ENCODE data around the gene MDFI. TPM values are rescaled to one million over a fixed set of nuclear protein-coding genes. Genes with fewer than 3 reads are reported as not detected.

MDFI gene
- total and polyA plus RNA-seq, 9 of the 15 experiments (the other 6 are each of a cell fraction or from before 2014, with no cell fraction given) = not detected

DNA sequence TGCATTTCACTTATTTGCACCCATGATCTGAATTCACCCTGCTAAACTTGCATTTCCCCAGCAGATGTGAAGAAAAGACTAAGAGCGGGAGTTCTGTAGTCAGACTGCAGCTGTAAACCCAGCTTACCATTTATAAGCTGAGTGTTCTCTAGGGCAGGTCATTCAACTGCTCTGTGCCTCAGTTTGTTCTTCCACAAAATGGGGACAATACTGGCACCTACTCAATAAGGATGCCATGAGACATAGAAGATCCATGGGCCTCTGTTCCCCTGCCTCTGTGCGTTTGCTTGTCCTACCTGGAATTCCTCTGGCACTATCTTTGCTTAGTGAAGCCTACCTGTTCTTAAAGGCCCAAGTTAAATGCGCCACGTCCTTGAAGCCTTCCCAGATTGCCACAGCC lies 12.2 kb upstream of the MDFI start (continued):
- TF ChIP-seq, protein P1, sequence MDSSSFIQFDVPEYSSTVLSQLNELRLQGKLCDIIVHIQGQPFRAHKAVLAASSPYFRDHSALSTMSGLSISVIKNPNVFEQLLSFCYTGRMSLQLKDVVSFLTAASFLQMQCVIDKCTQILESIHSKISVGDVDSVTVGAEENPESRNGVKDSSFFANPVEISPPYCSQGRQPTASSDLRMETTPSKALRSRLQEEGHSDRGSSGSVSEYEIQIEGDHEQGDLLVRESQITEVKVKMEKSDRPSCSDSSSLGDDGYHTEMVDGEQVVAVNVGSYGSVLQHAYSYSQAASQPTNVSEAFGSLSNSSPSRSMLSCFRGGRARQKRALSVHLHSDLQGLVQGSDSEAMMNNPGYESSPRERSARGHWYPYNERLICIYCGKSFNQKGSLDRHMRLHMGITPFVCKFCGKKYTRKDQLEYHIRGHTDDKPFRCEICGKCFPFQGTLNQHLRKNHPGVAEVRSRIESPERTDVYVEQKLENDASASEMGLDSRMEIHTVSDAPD (CRISPR knock-in tag; IDR thresholded peaks at IDR 0.05) = no peak
- TF ChIP-seq ZFP36 (IDR thresholded peaks at IDR 0.05; ENCODE audit: low read depth, low read length, partially characterized antibody) (peak; percentile 42), RBM25 (IDR thresholded peaks at IDR 0.05; ENCODE audit: low read depth, low read length, severe bottlenecking) (peak; percentile 89)

DNA sequence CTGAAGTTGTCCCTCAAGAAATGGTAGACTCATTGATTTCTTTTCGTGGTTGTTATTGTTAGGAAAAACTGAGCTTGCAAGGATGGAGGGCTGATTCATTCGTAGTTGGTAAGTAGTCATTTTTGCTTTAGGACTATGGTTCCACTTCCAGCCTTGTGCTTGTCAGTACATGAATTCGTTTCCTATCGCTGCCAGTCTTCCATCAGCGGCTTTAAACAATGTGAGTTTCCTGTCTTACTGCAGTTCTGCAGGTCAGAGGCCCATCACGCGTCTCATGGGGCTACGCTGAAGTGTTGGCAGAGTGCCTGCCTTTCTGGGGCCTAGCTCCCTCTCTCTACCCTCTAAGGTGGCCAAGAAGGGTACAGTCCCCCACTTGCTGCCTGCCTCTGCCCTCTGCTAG lies 11.4 kb upstream of the MDFI start:
- no peak overlapping the region for H2AFZ ChIP-seq (ENCODE audit: low read depth, low read length)
- H4K20me1 ChIP-seq (replicated peaks; ENCODE audit: control insufficient read depth, insufficient read depth, low read length) = peaks cover 6% of the 10 kb centered on the region; the same call in 1 of the 2 replicates
- H3K4me3 ChIP-seq = no peak overlapping the region
- CTCF ChIA-PET (ENCODE audit: low intra/inter-chr PET ratio) = no interaction called here
- H3K27me3 ChIP-seq (ENCODE audit: control insufficient read depth in 2 of 2, insufficient read depth in 2 of 2, low read length in 2 of 2) = peaks cover 48 to 78% of the 10 kb centered on the region in 2 experiments
- H3K27ac ChIP-seq (ENCODE audit: extremely low read depth, low read depth, low read length) = no peak overlapping the region
- H3K9me1 ChIP-seq (ENCODE audit: control insufficient read depth, insufficient read depth, low read length) = no peaks in the 10 kb centered on the region
- FAIRE-seq = no peak
- 0 out of 2 replicates have a peak, but pooled peaks cover 1% of the 10 kb centered on the region for H3K9me3 ChIP-seq (replicated peaks; ENCODE audit: control insufficient read depth, insufficient read depth, low read depth, low read length)
- whole genome bisulfite sequencing (ENCODE audit: insufficient coverage, low coverage, missing lambda C conversion rate) = 4% methylated on average over 8 of the region's 8 CpGs
- no peak overlapping the region for H3K4me2 ChIP-seq (ENCODE audit: insufficient read depth, low read length)
- no peak for ATAC-seq
- no peaks in the 10 kb centered on the region for H3K4me1 ChIP-seq (replicated peaks in 1 of 2; ENCODE audit: control insufficient read depth in 2 of 2, insufficient read depth in 2 of 2, low read length in 2 of 2)
- H3K36me3 ChIP-seq (ENCODE audit: control insufficient read depth, insufficient read depth, low read length) = no peaks in the 10 kb centered on the region
- intact Hi-C loops (cut with micrococcal nuclease) (no loop called here), in situ Hi-C loops (cut with MboI) (no loop called here)
- H3K9ac ChIP-seq (ENCODE audit: insufficient read depth in 1 of 2, low read depth in 2 of 2, low read length in 2 of 2) = no peak overlapping the region
- no TSS peak for BruUV-seq (replicated peaks)
- no peaks in the 10 kb centered on the region for H3K79me2 ChIP-seq (ENCODE audit: control insufficient read depth, insufficient read depth, low read length)
- POLR2A ChIA-PET = interaction anchor here (1.5 kb wide), 1 partner anchor 25 kb away, joined by 3 read pairs; no protein-coding TSS in a partner anchor
- no peak for DNase-seq (ENCODE audit: extremely low read depth in 1 of 4, low spot score in 3 of 4)
- TF ChIP-seq, protein P2, sequence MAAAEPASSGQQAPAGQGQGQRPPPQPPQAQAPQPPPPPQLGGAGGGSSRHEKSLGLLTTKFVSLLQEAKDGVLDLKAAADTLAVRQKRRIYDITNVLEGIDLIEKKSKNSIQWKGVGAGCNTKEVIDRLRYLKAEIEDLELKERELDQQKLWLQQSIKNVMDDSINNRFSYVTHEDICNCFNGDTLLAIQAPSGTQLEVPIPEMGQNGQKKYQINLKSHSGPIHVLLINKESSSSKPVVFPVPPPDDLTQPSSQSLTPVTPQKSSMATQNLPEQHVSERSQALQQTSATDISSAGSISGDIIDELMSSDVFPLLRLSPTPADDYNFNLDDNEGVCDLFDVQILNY (CRISPR knock-in tag; IDR thresholded peaks at IDR 0.05) = no peak
- TF ChIP-seq NEUROD1 (IDR thresholded peaks at IDR 0.05; ENCODE audit: borderline replicate concordance, low read depth, low read length, partially characterized antibody) (no peak), FOXA3 (CRISPR knock-in tag; conservative IDR thresholded peaks at IDR 0.05 in 1 of 2, IDR thresholded peaks at IDR 0.05 in 1 of 2) (no peak), KAT7 (CRISPR knock-in tag; IDR thresholded peaks at IDR 0.05; ENCODE audit: borderline replicate concordance) (no peak), ZBTB1 (CRISPR knock-in tag; IDR thresholded peaks at IDR 0.05; ENCODE audit: borderline replicate concordance, low read depth) (no peak), ZBTB17 (CRISPR knock-in tag; IDR thresholded peaks at IDR 0.05) (no peak), TAF7 (tag; IDR thresholded peaks at IDR 0.05) (no peak), HNRNPLL (IDR thresholded peaks at IDR 0.05; ENCODE audit: low read depth, low read length, poor library complexity, severe bottlenecking) (no peak), CHD4 (IDR thresholded peaks at IDR 0.05; ENCODE audit: insufficient read depth, insufficient replicate concordance, low read depth, low read length, poor library complexity, severe bottlenecking) (no peak), TGIF2 (CRISPR knock-in tag; IDR thresholded peaks at IDR 0.05) (no peak)
- TF ChIP-seq, protein P3, sequence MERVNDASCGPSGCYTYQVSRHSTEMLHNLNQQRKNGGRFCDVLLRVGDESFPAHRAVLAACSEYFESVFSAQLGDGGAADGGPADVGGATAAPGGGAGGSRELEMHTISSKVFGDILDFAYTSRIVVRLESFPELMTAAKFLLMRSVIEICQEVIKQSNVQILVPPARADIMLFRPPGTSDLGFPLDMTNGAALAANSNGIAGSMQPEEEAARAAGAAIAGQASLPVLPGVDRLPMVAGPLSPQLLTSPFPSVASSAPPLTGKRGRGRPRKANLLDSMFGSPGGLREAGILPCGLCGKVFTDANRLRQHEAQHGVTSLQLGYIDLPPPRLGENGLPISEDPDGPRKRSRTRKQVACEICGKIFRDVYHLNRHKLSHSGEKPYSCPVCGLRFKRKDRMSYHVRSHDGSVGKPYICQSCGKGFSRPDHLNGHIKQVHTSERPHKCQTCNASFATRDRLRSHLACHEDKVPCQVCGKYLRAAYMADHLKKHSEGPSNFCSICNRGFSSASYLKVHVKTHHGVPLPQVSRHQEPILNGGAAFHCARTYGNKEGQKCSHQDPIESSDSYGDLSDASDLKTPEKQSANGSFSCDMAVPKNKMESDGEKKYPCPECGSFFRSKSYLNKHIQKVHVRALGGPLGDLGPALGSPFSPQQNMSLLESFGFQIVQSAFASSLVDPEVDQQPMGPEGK (CRISPR knock-in tag; IDR thresholded peaks at IDR 0.05; ENCODE audit: borderline replicate concordance) = no peak
- TF ChIP-seq, protein P4, sequence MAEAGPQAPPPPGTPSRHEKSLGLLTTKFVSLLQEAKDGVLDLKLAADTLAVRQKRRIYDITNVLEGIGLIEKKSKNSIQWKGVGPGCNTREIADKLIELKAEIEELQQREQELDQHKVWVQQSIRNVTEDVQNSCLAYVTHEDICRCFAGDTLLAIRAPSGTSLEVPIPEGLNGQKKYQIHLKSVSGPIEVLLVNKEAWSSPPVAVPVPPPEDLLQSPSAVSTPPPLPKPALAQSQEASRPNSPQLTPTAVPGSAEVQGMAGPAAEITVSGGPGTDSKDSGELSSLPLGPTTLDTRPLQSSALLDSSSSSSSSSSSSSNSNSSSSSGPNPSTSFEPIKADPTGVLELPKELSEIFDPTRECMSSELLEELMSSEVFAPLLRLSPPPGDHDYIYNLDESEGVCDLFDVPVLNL (CRISPR knock-in tag; IDR thresholded peaks at IDR 0.05; ENCODE audit: low read depth) = no peak
